Activated B cell treated with CpG ODN at 0.5 μM for 24 hours (primary cell): ENCODE measurements around the gene CELF4. TPM values are rescaled to one million over a fixed set of nuclear protein-coding genes. Genes with fewer than 3 reads are reported as not detected.
"Not testable (repeated sequence)": the region's sequence is repeated elsewhere in the genome, so short reads cannot be mapped to it uniquely, and the experiment has no call there.

Source experiments
- ATAC-seq: fragments of 200-7000 bp; cut with Tn5 transposase; one replicate; pipeline ENCODE4 v1.10.0; 2021; ENCODE audit warnings: low read depth, mild to moderate bottlenecking, moderate library complexity
- CTCF ChIA-PET: fragments of 350-600 bp; sonication (Branson Sonifier 250); formaldehyde crosslinking; loops from one replicate; lab custom pipeline; 2021; ENCODE audit warnings: antibody characterized with exemption; lab: Charles Lee
- POLR2A ChIA-PET: fragments of 350-600 bp; sonication (Branson Sonifier 250); formaldehyde crosslinking; loops from one replicate; lab custom pipeline; 2021; ENCODE audit warnings: antibody characterized with exemption; lab: Charles Lee
- DNase-seq: peaks from one replicate; pipeline ENCODE4 v3.0.0; 2022
- H3K27ac Mint-ChIP-seq: one replicate; pipeline ENCODE4 v1.8.0; 2020; ENCODE audit warnings: mixed read lengths
- H3K27me3 Mint-ChIP-seq: one replicate; pipeline ENCODE4 v1.8.0; 2021; ENCODE audit warnings: mixed read lengths
- H3K36me3 Mint-ChIP-seq: one replicate; pipeline ENCODE4 v1.8.0; 2021; ENCODE audit warnings: low read depth, mixed read lengths
- H3K4me1 Mint-ChIP-seq: one replicate; pipeline ENCODE4 v1.8.0; 2021; ENCODE audit warnings: mixed read lengths
- H3K4me3 Mint-ChIP-seq: one replicate; pipeline ENCODE4 v1.8.0; 2020; ENCODE audit warnings: mild to moderate bottlenecking, mixed read lengths
- H3K9me3 Mint-ChIP-seq: one replicate; pipeline ENCODE4 v1.8.0; 2020; ENCODE audit warnings: mixed read lengths
- intact Hi-C: fragments of 100-400 bp; cut with micrococcal nuclease; formaldehyde crosslinking; loops from one replicate; pipeline ENCODE4 v1.15.1; 2024
- total RNA-seq: library from RNA; stranded (reverse); gene quantifications from 2 replicates; pipeline ENCODE4 v1.2.3, GENCODE V29; 2022
- TF ChIP-seq, protein P1 (sequence below): fragments of 200-600 bp; IDR thresholded peaks from one replicate; pipeline ENCODE4 v1.8.0; 2022; ENCODE audit warnings: antibody characterized with exemption, mild to moderate bottlenecking

The CELF4 gene
- total RNA-seq, 1 donor from 2014 or later = not detected

DNA sequence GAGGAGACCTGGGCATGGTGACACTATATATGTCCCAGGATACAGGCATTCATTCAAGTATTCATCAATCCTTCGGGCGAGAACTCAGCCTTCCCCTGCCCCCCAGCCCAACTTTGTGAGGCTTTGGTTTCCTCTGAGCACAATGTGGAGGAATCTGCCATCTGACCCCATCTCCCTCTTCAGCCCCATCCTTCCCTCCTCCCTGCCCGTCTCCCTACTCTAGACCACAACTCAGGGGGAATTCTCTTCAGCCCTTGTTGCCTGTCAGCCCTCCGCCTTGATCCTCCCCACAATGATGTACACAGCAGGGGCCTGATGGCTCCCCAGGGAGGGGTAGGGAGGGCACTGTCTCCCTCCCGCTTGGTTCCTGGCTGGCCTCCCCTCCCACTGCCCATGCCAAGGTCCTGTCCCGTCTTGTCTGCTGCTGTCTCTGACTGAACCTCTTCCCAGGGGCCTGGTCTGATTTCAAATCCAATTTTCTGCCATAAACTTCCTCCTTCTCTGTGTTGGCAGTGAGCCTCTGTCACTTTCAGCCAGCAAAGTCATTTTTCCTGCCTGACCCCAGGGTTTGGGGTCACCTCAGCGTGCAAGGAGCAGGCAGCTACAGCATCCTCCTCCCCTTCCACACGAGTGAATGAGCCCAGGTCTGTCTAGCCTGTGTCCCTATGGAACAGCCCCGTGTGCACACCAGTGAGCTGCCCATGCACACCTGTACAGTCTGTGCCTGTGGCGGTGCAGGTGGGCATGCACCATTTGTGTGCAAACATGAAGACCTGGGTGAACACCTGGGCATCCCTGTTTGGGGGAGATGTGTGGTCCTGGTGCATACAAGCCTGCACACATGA is 197.3 kb downstream of the CELF4 start:
- ChIA-PET CTCF (no interaction called here), POLR2A (no interaction called here)
- Mint-ChIP-seq H3K27ac (no peak overlapping the region), H3K9me3 (no peaks in the 10 kb centered on the region), H3K27me3 (peaks cover 7% of the 10 kb centered on the region), H3K4me3 (no peak overlapping the region), H3K4me1 (no peaks in the 10 kb centered on the region), H3K36me3 (no peaks in the 10 kb centered on the region)
- TF ChIP-seq, protein P1, sequence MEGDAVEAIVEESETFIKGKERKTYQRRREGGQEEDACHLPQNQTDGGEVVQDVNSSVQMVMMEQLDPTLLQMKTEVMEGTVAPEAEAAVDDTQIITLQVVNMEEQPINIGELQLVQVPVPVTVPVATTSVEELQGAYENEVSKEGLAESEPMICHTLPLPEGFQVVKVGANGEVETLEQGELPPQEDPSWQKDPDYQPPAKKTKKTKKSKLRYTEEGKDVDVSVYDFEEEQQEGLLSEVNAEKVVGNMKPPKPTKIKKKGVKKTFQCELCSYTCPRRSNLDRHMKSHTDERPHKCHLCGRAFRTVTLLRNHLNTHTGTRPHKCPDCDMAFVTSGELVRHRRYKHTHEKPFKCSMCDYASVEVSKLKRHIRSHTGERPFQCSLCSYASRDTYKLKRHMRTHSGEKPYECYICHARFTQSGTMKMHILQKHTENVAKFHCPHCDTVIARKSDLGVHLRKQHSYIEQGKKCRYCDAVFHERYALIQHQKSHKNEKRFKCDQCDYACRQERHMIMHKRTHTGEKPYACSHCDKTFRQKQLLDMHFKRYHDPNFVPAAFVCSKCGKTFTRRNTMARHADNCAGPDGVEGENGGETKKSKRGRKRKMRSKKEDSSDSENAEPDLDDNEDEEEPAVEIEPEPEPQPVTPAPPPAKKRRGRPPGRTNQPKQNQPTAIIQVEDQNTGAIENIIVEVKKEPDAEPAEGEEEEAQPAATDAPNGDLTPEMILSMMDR = no peak
- intact Hi-C loops = no loop called here
- no peak for ATAC-seq
- no peak for DNase-seq

DNA sequence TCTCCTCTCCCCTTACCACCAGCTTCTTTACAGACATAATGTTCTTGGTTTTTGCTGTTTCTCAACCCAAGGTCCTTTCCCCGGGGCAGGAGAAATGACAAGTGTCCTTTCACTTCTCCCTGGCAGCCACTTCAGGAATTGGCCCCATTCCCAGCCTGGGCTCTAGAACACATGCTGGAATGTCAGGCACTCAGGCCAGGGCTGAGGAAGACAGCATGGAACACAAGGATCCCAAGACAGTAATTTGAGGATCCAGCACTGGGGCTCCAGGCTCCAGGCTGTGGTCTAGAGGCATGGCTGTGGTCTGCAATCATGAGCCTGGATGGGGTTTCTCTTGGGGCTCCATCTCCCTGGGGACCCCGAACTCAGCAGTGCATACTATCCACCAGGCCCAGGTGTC is 201.4 kb downstream of the CELF4 start:
- H3K27me3 Mint-ChIP-seq = peaks cover 20% of the 10 kb centered on the region
- H3K4me1 Mint-ChIP-seq = no peaks in the 10 kb centered on the region
- no peaks in the 10 kb centered on the region for H3K36me3 Mint-ChIP-seq
- CTCF ChIA-PET = no interaction called here
- H3K27ac Mint-ChIP-seq = no peak overlapping the region
- intact Hi-C loops = no loop called here
- no peaks in the 10 kb centered on the region for H3K9me3 Mint-ChIP-seq
- TF ChIP-seq, protein P1 = no peak
- POLR2A ChIA-PET = no interaction called here
- H3K4me3 Mint-ChIP-seq = no peak overlapping the region
- DNase-seq (no peak), ATAC-seq (no peak)

DNA sequence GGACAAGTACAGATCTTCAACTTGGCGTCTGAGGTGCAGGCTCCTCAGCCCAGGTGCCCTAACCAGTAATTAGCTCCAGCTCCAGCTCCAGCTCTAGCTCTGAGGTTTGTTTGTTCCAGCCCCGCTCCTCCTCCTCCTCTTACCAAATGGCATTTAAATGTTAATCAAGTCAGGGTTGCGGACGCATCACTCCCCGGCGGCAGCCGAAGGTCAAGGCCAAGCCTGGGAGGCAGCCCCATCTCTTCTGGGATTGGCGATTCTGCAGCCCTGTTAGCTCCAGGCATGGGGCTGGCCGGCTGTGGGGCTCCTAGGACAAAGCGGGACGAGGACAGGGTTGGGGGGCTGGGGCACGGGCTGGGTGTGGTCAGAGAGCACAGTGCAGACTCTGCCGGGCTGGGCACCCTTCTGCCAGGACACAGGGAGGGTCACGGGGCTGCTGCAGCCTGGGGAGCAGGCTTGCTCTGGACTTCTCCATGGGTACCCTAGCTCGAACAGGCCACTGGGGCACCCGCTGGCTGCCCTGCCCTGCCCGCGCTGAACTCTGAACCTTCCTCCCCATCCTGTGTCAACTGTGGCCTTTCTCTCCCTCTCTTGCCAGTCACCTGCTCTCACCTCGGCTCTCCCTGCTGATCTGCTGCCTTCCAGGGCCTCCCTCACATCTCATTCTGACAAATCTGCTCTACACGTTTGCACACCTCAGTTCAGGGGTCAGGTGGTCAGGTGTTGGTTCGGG is 203.3 kb downstream of the CELF4 start:
- intact Hi-C loops = no loop called here
- Mint-ChIP-seq H3K27me3 (peaks cover 19% of the 10 kb centered on the region), H3K4me1 (no peaks in the 10 kb centered on the region), H3K36me3 (no peaks in the 10 kb centered on the region), H3K27ac (peak overlapping the region; percentile 41), H3K4me3 (no peak overlapping the region), H3K9me3 (no peaks in the 10 kb centered on the region)
- TF ChIP-seq, protein P1 = no peak
- no peak for DNase-seq
- ChIA-PET POLR2A (no interaction called here), CTCF (no interaction called here)
- ATAC-seq = no peak

DNA sequence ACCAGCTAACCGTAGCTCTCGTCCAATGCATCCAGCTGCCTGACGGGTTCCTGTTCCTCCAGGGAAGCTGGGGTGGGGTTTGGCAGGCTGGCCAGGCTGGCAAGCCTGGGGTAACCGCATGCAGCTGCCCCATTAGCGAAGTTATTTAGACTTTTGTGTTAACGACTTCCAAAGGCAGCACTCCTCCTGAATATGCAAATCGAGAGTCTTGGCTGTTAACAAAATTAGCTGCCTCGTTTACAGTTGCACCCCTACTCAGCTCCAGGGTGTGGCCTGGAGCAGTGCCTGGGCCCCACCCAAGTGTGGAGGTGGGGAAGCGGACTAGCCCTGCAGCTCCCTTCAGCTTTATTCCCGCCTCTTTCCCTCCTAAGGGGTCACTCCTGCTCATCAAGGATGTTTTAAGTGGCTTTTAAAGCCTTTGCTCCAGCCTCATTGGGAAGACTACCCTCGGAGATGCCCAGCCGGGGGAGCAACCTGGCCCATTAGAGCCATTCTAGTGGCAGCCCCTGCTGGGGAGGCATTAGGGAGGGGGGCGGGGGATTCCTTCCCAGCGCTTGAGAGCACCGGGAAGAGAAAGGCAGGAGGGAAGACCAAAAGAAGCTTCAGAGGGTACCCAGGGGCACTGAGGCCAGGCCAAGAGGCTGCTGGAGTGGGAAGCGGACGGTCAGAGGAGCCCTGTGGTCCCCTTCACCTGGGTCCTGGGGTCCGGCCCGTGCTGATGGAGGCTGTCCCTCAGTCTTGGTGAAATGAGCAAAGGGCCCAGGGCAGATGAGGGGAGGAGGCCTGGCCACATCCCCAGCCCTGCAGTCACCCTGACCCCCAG is 204.1 kb downstream of the CELF4 start:
- CTCF ChIA-PET = no interaction called here
- intact Hi-C loops = no loop called here
- POLR2A ChIA-PET = no interaction called here
- TF ChIP-seq, protein P1 = no peak
- ATAC-seq (no peak), DNase-seq (no peak)
- Mint-ChIP-seq H3K4me1 (no peaks in the 10 kb centered on the region), H3K36me3 (no peaks in the 10 kb centered on the region), H3K4me3 (no peak overlapping the region), H3K27ac (no peak overlapping the region), H3K9me3 (no peaks in the 10 kb centered on the region), H3K27me3 (peaks cover 18% of the 10 kb centered on the region)

DNA sequence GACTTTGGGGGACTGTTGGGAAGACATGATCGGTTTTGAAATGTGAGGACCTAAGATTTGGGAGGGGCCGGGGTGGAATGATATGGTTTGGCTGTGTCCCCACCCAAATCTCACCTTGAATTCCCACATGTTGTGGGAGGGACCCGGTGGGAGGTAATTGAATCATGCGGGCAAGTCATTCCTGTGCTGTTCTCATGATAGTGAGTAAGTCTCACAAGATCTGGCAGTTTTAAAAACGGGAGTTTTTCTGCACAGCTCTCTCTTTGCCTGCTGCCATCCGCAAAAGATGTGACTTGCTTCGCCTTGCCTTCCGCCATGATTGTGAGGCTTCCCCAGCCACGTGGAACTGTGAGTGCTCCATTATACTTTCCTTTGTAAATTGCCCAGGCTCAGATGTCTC is 207.5 kb downstream of the CELF4 start:
- intact Hi-C loops, DNase-seq: not testable (repeated sequence)
- H3K27me3 Mint-ChIP-seq = peaks cover 12% of the 10 kb centered on the region

More for the DNA sequence above, 207.5 kb downstream of the CELF4 start:
- ATAC-seq, H3K36me3 Mint-ChIP-seq, H3K4me1 Mint-ChIP-seq, H3K4me3 Mint-ChIP-seq, POLR2A ChIA-PET, H3K27ac Mint-ChIP-seq, CTCF ChIA-PET, H3K9me3 Mint-ChIP-seq: not testable (repeated sequence)
